Measurements from ENCODE around the gene HNRNPLL. TPM values are rescaled to one million over a fixed set of nuclear protein-coding genes. Genes with fewer than 3 reads are reported as not detected.

Gene HNRNPLL
- total and polyA plus RNA-seq, 2 of the 13 experiments (the other 11 are each of a cell fraction or from before 2014, with no cell fraction given) = 49.4 to 103 TPM

DNA sequence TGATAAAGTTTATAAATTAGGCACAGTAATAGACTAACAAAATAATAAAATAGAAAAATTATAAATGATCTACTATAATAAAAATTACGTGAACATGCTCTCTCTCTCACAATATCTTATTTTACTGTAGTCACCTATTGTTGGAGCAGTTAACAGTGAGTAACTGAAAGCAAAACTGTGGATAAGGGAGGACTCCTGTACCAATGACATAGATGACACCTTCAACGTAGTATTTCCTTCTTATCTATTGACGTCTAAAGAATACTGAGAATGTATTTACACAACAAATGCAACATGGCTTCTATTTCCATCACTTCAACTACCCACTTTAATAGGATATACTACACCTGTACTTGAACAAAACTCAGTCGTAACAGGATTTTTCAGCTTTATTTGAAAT lies 31.5 kb downstream of the HNRNPLL start:
- Histone ChIP-seq H3K79me2 (ENCODE audit: insufficient read depth, low read length) (peaks cover 14% of the 10 kb centered on the region), H3K4me2 (ENCODE audit: low read depth, low read length) (no peak overlapping the region), H3K27ac (ENCODE audit: extremely low read length, insufficient read depth, low read length) (no peak overlapping the region), H3K4me1 (ENCODE audit: insufficient read depth, low read length) (peaks cover 13% of the 10 kb centered on the region), H2AFZ (ENCODE audit: low read length) (no peak overlapping the region), H3K4me3 (replicated peaks in 1 of 3; ENCODE audit: insufficient read depth in 1 of 3, low read depth in 2 of 3, low read length in 3 of 3) (no peak overlapping the region), H3K27me3 (ENCODE audit: control insufficient read depth in 1 of 2, insufficient read depth in 2 of 2, low read length in 2 of 2) (no peaks in the 10 kb centered on the region), H3K9ac (ENCODE audit: insufficient read depth, low read depth, low read length) (no peak overlapping the region), H3K9me3 (ENCODE audit: low read length) (no peaks in the 10 kb centered on the region), H3K36me3 (replicated peaks in 1 of 2; ENCODE audit: control insufficient read depth in 1 of 2, insufficient read depth in 2 of 2, low read length in 2 of 2) (peaks cover 27 to 90% of the 10 kb centered on the region in 2 experiments), H4K20me1 (ENCODE audit: insufficient read depth, low read length) (no peaks in the 10 kb centered on the region)
- ChIA-PET CTCF (ENCODE audit: low intra/inter-chr PET ratio, low total read pairs) (no interaction called here), POLR2A (no interaction called here)
- TF ChIP-seq SMARCC2 (IDR thresholded peaks at IDR 0.05) (no peak), ZBTB1 (CRISPR knock-in tag; IDR thresholded peaks at IDR 0.05; ENCODE audit: borderline replicate concordance) (no peak), YEATS2 (CRISPR knock-in tag; IDR thresholded peaks at IDR 0.05; ENCODE audit: borderline replicate concordance) (no peak), HNRNPK (IDR thresholded peaks at IDR 0.05; ENCODE audit: low read depth, low read length, poor library complexity, severe bottlenecking) (no peak), KLF6 (CRISPR knock-in tag; IDR thresholded peaks at IDR 0.05) (no peak), FOXC1 (CRISPR knock-in tag; IDR thresholded peaks at IDR 0.05; ENCODE audit: borderline replicate concordance) (no peak), TEAD2 (CRISPR knock-in tag; IDR thresholded peaks at IDR 0.05) (no peak)
- TF ChIP-seq, protein P1, sequence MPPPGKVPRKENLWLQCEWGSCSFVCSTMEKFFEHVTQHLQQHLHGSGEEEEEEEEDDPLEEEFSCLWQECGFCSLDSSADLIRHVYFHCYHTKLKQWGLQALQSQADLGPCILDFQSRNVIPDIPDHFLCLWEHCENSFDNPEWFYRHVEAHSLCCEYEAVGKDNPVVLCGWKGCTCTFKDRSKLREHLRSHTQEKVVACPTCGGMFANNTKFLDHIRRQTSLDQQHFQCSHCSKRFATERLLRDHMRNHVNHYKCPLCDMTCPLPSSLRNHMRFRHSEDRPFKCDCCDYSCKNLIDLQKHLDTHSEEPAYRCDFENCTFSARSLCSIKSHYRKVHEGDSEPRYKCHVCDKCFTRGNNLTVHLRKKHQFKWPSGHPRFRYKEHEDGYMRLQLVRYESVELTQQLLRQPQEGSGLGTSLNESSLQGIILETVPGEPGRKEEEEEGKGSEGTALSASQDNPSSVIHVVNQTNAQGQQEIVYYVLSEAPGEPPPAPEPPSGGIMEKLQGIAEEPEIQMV (CRISPR knock-in tag; IDR thresholded peaks at IDR 0.05; ENCODE audit: low read depth) = no peak
- TF ChIP-seq, protein P2, sequence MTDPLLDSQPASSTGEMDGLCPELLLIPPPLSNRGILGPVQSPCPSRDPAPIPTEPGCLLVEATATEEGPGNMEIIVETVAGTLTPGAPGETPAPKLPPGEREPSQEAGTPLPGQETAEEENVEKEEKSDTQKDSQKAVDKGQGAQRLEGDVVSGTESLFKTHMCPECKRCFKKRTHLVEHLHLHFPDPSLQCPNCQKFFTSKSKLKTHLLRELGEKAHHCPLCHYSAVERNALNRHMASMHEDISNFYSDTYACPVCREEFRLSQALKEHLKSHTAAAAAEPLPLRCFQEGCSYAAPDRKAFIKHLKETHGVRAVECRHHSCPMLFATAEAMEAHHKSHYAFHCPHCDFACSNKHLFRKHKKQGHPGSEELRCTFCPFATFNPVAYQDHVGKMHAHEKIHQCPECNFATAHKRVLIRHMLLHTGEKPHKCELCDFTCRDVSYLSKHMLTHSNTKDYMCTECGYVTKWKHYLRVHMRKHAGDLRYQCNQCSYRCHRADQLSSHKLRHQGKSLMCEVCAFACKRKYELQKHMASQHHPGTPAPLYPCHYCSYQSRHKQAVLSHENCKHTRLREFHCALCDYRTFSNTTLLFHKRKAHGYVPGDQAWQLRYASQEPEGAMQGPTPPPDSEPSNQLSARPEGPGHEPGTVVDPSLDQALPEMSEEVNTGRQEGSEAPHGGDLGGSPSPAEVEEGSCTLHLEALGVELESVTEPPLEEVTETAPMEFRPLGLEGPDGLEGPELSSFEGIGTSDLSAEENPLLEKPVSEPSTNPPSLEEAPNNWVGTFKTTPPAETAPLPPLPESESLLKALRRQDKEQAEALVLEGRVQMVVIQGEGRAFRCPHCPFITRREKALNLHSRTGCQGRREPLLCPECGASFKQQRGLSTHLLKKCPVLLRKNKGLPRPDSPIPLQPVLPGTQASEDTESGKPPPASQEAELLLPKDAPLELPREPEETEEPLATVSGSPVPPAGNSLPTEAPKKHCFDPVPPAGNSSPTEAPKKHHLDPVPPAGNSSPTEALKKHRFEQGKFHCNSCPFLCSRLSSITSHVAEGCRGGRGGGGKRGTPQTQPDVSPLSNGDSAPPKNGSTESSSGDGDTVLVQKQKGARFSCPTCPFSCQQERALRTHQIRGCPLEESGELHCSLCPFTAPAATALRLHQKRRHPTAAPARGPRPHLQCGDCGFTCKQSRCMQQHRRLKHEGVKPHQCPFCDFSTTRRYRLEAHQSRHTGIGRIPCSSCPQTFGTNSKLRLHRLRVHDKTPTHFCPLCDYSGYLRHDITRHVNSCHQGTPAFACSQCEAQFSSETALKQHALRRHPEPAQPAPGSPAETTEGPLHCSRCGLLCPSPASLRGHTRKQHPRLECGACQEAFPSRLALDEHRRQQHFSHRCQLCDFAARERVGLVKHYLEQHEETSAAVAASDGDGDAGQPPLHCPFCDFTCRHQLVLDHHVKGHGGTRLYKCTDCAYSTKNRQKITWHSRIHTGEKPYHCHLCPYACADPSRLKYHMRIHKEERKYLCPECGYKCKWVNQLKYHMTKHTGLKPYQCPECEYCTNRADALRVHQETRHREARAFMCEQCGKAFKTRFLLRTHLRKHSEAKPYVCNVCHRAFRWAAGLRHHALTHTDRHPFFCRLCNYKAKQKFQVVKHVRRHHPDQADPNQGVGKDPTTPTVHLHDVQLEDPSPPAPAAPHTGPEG (CRISPR knock-in tag; IDR thresholded peaks at IDR 0.05) = no peak
- TF ChIP-seq, protein P3, sequence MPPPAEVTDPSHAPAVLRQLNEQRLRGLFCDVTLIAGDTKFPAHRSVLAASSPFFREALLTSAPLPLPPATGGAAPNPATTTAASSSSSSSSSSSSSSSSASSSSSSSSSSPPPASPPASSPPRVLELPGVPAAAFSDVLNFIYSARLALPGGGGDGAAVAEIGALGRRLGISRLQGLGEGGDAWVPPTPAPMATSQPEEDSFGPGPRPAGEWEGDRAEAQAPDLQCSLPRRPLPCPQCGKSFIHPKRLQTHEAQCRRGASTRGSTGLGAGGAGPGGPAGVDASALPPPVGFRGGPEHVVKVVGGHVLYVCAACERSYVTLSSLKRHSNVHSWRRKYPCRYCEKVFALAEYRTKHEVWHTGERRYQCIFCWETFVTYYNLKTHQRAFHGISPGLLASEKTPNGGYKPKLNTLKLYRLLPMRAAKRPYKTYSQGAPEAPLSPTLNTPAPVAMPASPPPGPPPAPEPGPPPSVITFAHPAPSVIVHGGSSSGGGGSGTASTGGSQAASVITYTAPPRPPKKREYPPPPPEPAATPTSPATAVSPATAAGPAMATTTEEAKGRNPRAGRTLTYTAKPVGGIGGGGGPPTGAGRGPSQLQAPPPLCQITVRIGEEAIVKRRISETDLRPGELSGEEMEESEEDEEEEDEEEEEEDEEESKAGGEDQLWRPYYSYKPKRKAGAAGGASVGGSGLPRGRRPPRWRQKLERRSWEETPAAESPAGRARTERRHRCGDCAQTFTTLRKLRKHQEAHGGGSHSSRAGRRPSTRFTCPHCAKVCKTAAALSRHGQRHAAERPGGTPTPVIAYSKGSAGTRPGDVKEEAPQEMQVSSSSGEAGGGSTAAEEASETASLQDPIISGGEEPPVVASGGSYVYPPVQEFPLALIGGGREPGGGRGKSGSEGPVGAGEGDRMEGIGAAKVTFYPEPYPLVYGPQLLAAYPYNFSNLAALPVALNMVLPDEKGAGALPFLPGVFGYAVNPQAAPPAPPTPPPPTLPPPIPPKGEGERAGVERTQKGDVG (CRISPR knock-in tag; IDR thresholded peaks at IDR 0.05; ENCODE audit: borderline replicate concordance) = no peak
- TF ChIP-seq, protein P4, sequence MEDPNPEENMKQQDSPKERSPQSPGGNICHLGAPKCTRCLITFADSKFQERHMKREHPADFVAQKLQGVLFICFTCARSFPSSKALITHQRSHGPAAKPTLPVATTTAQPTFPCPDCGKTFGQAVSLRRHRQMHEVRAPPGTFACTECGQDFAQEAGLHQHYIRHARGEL (CRISPR knock-in tag; IDR thresholded peaks at IDR 0.05) = no peak
- TF ChIP-seq, protein P5, sequence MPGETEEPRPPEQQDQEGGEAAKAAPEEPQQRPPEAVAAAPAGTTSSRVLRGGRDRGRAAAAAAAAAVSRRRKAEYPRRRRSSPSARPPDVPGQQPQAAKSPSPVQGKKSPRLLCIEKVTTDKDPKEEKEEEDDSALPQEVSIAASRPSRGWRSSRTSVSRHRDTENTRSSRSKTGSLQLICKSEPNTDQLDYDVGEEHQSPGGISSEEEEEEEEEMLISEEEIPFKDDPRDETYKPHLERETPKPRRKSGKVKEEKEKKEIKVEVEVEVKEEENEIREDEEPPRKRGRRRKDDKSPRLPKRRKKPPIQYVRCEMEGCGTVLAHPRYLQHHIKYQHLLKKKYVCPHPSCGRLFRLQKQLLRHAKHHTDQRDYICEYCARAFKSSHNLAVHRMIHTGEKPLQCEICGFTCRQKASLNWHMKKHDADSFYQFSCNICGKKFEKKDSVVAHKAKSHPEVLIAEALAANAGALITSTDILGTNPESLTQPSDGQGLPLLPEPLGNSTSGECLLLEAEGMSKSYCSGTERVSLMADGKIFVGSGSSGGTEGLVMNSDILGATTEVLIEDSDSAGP (CRISPR knock-in tag; IDR thresholded peaks at IDR 0.05; ENCODE audit: borderline replicate concordance) = no peak
- in situ Hi-C loops (cut with HindIII; ENCODE audit: extremely low pct_ligation_motif_present, low pct_unique_long_range_greater_than_20kb) = no loop called here
- intact Hi-C loops (cut with micrococcal nuclease; ENCODE audit: unreplicated experiment) = no loop called here
- WGBS (ENCODE audit: low lambda C conversion rate) = 94% methylated on average over 4 of the region's 4 CpGs
- FAIRE-seq (no peak), DNase-seq (ENCODE audit: low spot score) (no peak), ATAC-seq (no peak)
- BruUV-seq (replicated peaks) = no TSS peak
